ENCODE measurements around the gene ITGB2.

ITGB2 gene

DNA sequence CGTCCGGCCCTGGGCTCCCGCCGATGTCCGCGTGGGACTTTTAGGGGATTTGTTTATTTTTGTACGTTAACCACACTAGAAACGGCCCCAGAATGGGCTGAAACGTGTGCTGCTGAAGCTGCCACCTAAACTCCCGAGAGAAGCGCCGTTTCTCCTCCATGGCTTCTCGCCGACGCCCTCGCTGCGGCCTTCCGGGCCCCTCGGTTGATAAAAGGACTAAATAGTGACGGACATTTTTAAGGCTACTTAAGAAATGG is 46.5 kb downstream of the ITGB2 start:
- Histone ChIP-seq H3K27ac (no peak overlapping the region), H3K9ac (no peak overlapping the region), H3K36me3 (ENCODE audit: insufficient read depth) (no peaks in the 10 kb centered on the region), H2AFZ (ENCODE audit: low read depth) (peak overlapping the region; percentile 95), H4K20me1 (ENCODE audit: insufficient read depth) (no peaks in the 10 kb centered on the region; the same call in none of the 2 replicates), H3K4me1 (ENCODE audit: low read depth, poor library complexity, severe bottlenecking) (peaks cover 32% of the 10 kb centered on the region), H3K79me2 (ENCODE audit: insufficient read depth, low read depth) (peaks cover 35% of the 10 kb centered on the region; the same call in 1 of the 2 replicates), H3K4me2 (peak overlapping the region; percentile 93), H3K27me3 (ENCODE audit: insufficient read depth, low read depth) (peaks cover 49% of the 10 kb centered on the region), H3K4me3 (IDR thresholded peaks at IDR 0.05; ENCODE audit: insufficient read depth, low read depth, low read length) (no peak overlapping the region)
- TF ChIP-seq CTCF (conservative IDR thresholded peaks at IDR 0.05; ENCODE audit: low read depth, low read length) = no peak

DNA sequence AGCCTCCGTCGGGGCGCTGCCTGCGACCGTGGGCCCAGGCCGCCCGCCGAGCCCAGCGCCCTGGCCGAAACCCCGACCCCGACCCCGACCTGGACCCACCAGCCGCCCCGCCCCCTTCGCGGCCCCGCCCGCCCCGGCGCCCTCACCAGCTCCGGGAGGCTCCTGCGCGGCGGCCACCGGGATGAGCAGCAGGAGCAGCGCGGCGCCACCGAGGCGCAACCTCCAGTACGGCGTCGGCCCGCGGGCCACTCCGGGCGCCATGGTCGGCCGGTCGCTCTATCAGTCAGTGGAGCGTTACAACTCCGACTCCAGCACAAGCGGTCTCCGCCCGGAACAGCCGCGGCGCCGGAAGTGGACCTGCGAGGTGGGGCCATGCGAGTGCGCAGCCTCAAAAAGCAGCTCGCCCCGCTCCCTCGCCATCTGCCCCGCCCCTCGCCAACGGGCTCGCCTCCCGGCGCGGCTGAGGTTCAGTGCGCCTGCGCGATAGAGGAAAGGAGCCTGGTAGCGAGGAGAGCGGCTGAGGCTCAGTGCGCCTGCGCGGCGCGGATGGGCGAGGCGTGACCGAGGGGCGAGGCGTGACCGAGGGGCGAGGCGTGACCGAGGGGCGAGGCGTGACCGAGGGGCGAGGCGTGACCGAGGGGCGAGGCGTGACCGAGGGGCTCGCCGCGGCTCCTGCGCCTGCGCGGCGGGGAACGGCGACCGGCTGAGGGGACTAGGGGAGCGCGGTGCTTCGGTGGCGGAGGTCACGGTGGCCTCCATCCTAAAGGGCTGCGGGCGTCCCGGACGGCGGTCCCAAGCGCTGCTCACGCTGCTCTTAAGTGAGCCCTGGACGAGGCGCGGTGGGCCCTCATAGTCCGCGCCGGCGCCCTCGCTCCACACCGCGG is 47.1 kb downstream of the ITGB2 start, which contains the start of gene PTTG1IP:
Gene PTTG1IP, minus strand, starts transcription at position 335 of the 884 bp plus-strand sequence. Its CDS starts 74 bp downstream, at position 261.
- peak within 1 kb of the TSS; percentile 43; the same call in 1 of the 2 replicates for H3K9ac ChIP-seq
- TF ChIP-seq CTCF (conservative IDR thresholded peaks at IDR 0.05; ENCODE audit: low read depth, low read length) = no peak
- H3K4me1 ChIP-seq (ENCODE audit: low read depth, poor library complexity, severe bottlenecking) = peaks cover 32% of the 10 kb centered on the region
- H3K27ac ChIP-seq = no peak within 1 kb of the TSS
- H3K36me3 ChIP-seq (ENCODE audit: insufficient read depth) = no peaks in the 10 kb centered on the region
- peak within 1 kb of the TSS; percentile 95 for H2AFZ ChIP-seq (ENCODE audit: low read depth)
- no peaks in the 10 kb centered on the region; the same call in none of the 2 replicates for H4K20me1 ChIP-seq (ENCODE audit: insufficient read depth)
- H3K4me2 ChIP-seq = peak within 1 kb of the TSS; percentile 93
- H3K27me3 ChIP-seq (ENCODE audit: insufficient read depth, low read depth) = peaks cover 43% of the 10 kb centered on the region
- peaks cover 41% of the 10 kb centered on the region; the same call in 1 of the 2 replicates for H3K79me2 ChIP-seq (ENCODE audit: insufficient read depth, low read depth)
- no peak within 1 kb of the TSS for H3K4me3 ChIP-seq (IDR thresholded peaks at IDR 0.05; ENCODE audit: insufficient read depth, low read depth, low read length)

GRCh38 chr21:44872649-44873355 is 47.9 kb downstream of the ITGB2 start:
- Histone ChIP-seq H3K9ac (peak overlapping the region; percentile 43; the same call in 1 of the 2 replicates), H3K27ac (no peak overlapping the region), H3K4me3 (IDR thresholded peaks at IDR 0.05; ENCODE audit: insufficient read depth, low read depth, low read length) (no peak overlapping the region), H3K36me3 (ENCODE audit: insufficient read depth) (no peaks in the 10 kb centered on the region), H3K4me1 (ENCODE audit: low read depth, poor library complexity, severe bottlenecking) (peaks cover 32% of the 10 kb centered on the region), H3K4me2 (peak overlapping the region; percentile 91), H3K27me3 (ENCODE audit: insufficient read depth, low read depth) (peaks cover 35% of the 10 kb centered on the region), H2AFZ (ENCODE audit: low read depth) (peak overlapping the region; percentile 95), H3K79me2 (ENCODE audit: insufficient read depth, low read depth) (peaks cover 49% of the 10 kb centered on the region; the same call in 1 of the 2 replicates), H4K20me1 (ENCODE audit: insufficient read depth) (no peaks in the 10 kb centered on the region; the same call in none of the 2 replicates)
- no peak for TF ChIP-seq CTCF (conservative IDR thresholded peaks at IDR 0.05; ENCODE audit: low read depth, low read length)

DNA sequence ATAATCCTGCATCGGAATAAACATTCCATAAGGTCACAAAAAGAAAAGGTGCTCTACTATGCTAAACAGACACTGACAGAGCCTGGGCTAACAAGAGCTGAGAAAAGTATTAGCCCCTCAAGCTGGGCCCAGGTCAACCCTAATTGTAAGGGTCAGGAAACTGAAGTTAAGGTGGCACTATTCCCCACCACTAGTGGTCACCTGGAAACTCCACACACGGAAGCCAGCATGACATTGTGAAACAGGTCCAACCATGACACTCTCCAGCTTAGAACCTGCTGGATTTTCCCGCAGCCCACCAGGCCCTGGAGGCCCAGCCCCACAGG is 48.4 kb downstream of the ITGB2 start:
- H3K27me3 ChIP-seq (ENCODE audit: insufficient read depth, low read depth) = peaks cover 31% of the 10 kb centered on the region
- no peaks in the 10 kb centered on the region for H3K36me3 ChIP-seq (ENCODE audit: insufficient read depth)
- no peak for TF ChIP-seq CTCF (conservative IDR thresholded peaks at IDR 0.05; ENCODE audit: low read depth, low read length)
- peaks cover 32% of the 10 kb centered on the region for H3K4me1 ChIP-seq (ENCODE audit: low read depth, poor library complexity, severe bottlenecking)
- H2AFZ ChIP-seq (ENCODE audit: low read depth) = no peak overlapping the region
- H3K27ac ChIP-seq = no peak overlapping the region
- no peaks in the 10 kb centered on the region; the same call in none of the 2 replicates for H4K20me1 ChIP-seq (ENCODE audit: insufficient read depth)
- H3K9ac ChIP-seq = no peak overlapping the region
- H3K79me2 ChIP-seq (ENCODE audit: insufficient read depth, low read depth) = peaks cover 54% of the 10 kb centered on the region; the same call in 1 of the 2 replicates
- no peak overlapping the region for H3K4me3 ChIP-seq (IDR thresholded peaks at IDR 0.05; ENCODE audit: insufficient read depth, low read depth, low read length)
- H3K4me2 ChIP-seq = peak overlapping the region; percentile 91

Data from KMS-11 (cell line).